ENCODE results near the gene IL20RA.
"Not testable (repeated sequence)": the region's sequence is repeated elsewhere in the genome, so short reads cannot be mapped to it uniquely, and the experiment has no call there.

The IL20RA gene, protein sequence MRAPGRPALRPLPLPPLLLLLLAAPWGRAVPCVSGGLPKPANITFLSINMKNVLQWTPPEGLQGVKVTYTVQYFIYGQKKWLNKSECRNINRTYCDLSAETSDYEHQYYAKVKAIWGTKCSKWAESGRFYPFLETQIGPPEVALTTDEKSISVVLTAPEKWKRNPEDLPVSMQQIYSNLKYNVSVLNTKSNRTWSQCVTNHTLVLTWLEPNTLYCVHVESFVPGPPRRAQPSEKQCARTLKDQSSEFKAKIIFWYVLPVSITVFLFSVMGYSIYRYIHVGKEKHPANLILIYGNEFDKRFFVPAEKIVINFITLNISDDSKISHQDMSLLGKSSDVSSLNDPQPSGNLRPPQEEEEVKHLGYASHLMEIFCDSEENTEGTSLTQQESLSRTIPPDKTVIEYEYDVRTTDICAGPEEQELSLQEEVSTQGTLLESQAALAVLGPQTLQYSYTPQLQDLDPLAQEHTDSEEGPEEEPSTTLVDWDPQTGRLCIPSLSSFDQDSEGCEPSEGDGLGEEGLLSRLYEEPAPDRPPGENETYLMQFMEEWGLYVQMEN

DNA sequence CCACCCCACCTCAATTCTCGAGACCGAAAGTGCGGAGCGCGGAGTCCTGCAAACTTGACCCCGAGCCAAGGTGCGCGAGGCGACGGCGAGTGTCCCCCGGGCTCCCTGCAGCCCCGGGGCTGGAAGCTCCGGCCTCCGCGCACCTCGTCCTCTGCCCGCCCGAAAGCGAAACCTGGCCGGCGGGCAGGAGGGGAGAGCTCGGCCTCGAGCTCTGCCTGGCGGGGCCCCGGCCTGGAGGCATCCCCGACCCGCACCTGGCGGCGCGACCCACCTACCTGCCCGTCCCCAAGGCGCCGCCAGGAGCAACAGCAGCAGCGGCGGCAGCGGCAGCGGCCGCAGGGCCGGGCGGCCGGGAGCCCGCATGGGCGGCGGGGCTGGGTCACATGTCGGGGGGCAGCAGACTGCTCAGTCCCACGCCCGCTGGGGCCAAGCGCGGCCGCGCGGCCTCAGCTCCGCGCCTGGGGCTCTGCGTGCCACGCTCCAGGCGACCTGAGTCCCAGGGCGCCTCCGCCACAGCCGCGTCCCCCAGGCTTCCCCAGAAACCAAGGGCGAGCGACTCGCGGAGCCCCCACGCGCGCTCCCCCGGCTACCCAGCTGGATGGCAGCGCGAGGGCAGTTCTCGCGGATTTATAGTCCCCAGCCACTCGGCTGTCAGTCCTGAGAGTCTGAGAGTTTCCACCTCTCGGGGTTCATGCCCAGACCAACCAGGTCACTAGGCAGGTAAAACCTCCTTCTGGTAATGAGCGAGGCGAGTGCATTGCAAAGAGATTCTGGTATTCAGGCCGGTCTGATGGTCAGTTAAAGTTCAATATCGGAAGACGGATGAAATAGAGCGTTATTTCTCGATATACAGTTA, at the start of gene IL20RA:
Gene IL20RA, minus strand, starts transcription at position 600 of the 856 bp plus-strand sequence. Its CDS starts 237 bp downstream, at position 363.
- no peak for DNase-seq

DNA sequence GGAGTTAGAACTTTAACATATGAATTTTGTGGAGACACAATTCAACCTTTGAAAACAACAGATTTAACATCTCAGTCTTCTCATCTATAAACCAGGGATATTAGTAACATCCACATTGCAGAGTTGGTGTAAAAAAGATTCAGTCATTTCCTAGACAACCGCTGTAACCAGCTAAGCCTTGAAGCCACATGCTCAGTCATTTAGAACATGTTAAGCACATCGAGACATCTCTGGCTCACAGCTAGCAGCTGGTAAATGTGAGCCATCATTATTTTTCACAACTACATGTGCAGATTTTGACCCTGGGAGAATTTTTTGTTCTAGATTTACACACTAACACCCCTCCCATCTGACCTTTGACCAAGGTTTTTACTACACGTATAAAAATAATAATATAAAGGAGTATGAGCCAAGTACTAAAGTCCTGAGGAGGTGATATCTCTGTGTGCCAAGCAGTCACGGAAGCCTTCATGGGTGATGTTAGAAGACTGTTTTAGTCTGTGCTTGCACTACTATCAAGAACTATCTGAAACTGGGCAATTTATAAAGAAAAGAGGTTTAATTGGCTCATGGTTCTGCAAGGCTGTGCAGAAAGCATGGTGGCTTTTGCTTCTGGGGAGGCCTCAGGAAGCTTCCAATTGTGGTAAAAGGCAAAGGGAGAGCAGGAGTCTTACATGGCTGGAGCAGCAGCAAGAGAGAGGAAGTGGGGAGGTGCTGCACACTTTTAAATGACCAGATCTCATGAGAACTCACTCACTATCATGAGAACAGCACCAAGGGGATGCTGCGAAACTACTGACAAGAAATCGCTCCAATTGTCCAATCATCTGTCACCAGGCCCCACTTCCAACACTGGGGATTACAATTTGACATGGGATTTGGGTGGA, 48.7 kb upstream of the IL20RA start:
- no peak for DNase-seq

DNA sequence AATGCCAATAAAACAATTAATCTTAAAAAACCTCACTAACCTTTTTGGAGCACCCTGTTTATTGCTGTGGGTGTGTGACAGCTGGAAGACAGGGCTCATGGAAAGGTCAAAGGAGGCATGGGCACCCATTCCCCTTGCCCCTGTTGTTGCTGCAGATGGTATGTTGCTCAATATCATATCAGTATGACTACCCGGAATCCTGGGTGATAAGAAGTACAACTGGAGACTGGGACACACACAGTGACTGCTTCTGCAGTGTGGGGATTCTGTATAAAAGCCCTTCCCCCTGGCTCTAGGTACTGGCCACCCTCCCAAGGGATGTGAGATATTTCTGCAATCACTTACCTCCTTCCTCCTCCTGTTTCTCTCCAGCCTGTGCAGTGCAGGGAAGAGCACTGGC, 47.3 kb upstream of the IL20RA start:
- DNase-seq = no peak

DNA sequence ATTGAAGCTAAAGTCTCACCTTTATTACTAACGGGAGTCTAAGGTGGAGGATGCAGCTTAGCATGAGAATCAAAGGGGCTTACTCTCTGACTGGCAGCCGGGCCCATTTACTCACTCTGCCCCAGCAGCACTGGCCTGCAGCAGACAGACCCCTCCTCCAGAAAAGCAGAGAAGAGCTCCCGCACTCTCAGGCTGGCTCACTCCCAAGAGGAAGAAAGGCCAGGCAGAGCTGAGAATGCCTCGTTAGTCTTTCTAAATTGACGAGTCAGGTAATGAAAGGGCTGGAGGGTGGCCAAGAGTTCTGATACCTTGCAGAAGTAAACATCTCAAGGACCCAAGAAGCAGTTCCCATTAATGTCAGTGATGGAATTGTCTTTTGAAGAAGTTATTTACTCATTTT, 44.5 kb upstream of the IL20RA start:
- DNase-seq = no peak

DNA sequence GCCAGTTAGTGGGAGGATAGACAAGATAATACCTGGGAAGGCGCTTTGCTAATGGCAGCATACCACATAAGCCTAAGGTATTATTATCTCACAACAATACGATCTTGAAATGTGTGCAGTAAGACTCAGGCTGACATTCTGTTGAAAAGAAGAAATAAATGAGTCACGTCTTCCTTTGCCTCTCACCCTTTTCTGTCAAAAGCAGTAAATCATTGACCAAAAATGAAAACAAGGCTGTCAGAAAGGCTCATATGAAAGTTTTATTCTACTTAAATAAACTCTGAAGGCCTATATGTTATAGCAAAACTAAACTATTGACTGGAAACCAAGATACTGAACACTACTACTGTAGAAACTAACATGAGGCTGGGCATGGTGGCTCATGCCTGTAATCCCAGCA, 43.1 kb upstream of the IL20RA start:
- DNase-seq = no peak

DNA sequence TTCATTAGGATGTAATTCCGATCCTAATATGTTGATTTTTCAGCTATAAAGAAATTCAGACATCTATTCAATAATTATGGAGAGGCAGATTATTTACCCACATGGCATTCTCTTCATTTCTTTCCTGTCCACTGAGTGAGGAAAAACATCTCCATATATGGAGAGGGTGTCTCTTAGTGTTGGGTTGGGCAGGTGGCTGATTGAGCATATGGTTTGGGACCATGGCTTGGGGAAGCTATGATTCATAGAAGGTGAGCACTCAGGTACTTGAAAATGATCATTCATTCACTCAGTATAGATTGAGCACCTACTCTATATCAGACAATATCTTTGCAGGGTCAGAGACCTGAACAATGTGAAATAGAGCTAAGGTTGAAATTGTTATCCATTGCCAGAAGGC, 41.3 kb upstream of the IL20RA start:
- DNase-seq = no peak

DNA sequence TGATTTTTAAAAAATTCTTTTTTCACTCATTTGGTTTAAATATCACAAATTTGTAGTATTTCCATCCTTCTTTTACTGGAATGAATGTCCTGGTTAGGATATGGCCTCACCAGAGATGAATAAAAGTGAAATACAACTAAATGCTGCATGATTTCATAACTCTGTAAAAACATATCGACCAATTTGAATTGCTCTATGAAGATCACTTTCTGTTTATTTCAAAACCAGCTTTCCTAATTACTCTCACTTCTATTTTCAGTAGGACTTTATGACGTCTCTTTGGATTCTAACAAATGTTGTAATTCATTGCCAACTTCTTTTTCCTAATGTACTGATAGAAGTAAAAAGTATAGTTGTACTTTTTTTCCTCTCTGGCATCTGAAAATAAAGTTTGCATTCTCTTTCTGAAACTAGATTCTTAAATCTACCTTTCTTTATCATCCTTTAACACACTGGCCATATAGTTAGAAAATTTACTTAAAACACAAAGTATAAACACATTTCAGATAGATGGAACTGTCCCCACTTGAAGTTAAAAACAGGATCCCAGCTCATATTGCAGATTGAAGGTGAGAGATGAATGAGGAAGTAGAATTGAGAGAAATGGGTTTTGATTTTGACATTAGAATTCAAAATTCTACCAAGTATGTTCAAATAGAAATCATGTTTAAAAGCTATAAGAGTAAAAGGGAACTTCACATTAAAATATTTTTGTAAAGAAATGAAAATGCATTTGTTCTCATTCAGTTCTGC, 40.3 kb upstream of the IL20RA start:
- no peak for DNase-seq

DNA sequence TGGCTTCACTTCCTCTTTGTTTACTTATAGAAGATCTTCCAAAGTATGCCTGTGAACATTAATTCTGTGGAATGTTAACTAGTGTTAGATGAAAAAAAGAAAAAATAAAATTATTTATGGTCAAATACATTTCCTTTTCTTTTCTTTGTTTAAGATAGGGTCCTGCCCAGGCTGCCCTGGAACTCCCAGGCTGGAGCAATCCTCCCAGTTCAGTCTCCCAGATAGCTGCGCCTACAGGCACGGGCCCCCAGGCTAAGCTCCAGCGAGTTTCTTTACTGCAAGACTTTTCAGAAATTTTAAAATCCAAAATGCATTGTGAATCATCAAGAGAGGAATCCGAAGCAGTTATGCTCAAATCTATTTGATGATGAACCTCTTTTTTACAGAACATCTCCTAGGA, 39.3 kb upstream of the IL20RA start:
- DNase-seq = no peak

DNA sequence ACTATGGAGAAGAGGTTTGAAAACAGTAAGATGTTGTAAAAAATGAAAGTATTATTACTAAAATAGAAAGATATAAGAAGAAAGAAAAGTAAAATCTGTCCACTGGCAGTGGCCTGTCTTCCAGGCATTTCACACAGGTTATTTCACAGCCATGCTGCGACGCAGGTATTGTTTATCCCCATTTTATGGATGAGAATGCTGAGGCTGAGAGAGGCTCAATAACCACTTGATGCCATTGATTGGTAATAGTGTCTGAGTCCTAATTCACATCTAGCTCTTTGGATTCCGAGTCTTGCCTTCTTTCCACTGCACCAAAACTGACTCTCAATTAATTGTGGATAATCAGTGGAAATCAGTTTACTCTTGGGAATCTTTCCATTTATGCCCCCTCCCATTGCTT, 37.2 kb upstream of the IL20RA start:
- DNase-seq = no peak

DNA sequence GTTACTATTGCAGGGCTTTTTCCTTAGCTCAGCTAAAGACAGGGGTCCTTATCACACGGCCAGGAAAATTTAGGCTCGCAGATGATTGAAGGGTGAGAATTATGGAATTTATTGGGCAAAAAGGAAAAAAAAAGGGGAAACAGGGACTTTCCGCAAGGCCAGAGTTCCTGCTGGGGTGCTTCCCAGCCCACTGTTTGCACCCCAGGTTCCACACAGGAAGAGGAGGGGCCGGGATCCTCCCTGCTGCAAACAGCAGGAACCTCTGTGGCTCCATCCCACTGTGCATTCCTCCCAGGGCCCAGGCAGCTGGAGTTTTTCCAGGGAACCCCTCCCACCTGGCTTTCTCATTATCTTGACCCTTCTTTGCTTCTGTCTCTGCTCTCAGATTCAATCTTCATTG, 35.9 kb upstream of the IL20RA start:
- no peak for DNase-seq

DNA sequence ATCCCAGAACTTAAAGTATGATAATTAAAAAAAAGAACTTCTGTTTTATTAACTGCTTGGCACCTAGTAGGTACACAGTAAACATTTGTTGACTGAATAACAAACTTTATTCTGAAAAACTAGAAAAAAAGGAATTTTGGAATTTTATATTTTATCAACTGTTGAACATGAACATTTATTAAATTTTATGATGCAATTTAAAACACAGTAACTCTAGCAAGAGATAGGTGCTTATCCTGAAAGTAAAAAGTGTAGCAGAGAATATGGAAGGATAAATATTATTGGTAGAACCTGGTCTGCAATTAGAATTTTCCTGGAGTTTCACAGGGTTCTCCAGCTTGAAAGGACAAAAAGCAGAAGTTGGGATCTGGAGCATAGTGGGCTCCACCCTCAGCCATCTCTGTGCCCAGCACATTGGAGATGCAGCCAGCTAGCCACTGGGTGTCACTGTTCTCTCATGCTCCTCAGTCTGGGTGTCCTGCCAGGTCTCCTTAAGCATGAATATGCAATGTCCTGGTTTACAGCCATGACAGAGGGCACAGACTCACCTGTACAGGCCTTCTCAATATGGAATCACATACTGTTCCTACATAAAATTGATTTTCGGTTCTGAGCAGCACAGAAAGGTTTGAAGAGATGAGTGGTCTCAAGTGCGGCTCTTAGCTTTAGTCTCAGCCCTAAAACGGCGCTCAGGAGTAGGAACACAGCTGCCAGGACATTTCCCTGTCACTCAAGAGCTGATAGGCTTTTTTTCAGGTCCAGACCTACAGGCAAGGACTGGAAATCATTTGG, 31.7 kb upstream of the IL20RA start:
- peak; percentile 39 for DNase-seq

DNA sequence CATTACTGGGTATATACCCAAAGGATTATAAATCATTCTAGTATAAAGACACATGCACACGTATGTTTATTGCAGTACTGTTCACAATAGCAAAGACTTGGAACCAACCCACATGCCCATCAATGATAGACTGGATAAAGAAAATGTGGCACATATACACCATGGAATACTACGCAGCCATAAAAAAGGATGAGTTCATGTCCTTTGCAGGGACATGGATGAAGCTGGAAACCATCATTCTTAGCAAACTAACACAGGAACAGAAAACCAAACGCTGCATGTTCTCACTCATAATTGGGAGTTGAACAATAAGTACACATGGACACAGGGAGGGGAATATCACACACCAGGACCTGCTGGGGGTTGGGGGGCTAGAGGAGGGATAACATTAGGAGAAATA, 31.0 kb upstream of the IL20RA start:
- DNase-seq = not testable (repeated sequence)

DNA sequence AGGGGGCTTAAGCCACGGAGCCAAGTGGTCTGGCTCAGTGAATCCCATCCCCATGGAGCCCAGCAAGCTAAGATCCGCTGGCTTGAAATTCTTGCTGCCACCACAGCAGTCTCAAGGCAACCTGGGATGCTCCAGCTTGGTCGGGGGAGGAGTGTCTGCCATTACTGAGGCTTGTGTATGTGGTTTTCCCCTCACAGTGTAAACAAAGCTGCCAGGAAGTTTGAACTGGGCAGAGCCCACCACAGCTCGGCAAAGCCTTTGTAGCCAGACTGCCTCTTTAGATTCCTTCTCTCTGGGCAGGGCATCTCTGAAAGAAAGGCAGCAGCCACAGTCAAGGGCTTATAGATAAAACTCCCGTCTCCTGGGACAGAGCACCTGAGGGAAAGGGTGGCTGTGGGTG, 25.5 kb upstream of the IL20RA start:
- no peak for DNase-seq

DNA sequence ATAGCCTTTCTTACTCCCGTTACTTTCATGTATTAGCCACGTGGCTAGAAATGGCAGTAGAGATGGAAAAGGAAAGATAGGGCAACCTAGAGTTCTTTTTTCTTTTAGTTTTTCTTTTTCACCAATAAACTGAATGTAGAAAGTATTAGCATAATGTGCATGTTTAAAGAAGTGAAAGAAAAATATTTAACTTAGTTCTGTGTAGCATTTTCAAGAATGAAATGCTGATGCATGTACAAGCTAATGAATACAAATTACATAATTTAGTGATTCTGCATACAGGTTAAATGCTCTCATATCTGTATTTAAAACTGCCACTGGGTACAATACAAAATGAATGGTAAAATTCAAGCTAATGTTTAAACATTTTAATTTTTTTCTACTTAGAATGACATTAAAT, 22.6 kb upstream of the IL20RA start:
- no peak for DNase-seq

DNA sequence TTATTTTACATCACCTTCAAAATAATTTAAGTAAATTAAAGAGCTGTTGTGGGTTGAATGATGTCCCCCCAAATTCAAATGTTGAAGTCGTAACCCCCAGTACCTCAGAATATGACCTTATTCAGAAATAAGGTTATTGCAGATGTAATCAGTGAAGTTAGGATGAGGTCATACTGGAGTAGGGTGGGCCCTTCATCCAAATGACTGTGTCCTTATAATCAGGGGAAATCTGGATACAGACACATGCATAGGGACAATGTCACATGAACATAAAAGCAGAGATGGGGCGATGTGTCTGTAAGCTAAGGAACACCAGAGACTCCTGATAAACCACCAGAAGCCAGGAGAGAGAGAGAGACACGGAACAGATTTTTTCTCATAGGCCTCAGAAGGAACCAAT, 13.3 kb upstream of the IL20RA start:
- no peak for DNase-seq

DNA sequence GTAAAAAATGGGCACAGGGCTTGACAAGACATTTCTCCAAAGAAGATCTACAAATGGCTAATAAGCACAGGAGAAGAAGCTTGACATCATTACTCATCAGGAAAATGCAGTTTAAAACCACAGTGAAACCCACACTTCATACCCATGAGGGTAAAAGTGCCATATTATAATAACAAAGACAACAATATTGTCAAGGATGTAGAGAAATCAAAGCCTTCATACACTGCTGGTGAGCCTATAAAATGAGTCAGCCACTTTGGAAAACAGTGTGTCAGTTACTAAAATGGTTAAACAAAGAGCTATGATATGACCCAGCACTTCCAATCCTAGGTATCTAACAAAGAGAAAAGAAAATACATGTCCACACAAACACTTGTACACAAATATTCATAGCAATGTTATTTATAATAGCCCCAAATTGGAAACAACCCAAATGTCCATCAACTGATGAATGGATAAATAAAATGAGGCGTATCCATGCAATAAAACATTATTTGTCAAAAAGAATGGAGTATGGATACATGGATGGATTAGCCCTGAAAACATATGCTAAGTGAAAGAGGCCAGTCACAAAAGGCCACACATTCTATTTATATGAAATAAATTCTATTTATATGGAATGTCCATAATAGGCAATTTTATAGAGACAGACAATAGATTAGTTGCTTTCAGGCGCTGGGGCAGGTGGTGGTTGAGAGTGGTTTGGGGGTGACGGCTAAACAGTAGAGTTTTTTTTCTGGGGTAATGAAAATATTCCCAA, 11.5 kb upstream of the IL20RA start:
- no peak for DNase-seq

DNA sequence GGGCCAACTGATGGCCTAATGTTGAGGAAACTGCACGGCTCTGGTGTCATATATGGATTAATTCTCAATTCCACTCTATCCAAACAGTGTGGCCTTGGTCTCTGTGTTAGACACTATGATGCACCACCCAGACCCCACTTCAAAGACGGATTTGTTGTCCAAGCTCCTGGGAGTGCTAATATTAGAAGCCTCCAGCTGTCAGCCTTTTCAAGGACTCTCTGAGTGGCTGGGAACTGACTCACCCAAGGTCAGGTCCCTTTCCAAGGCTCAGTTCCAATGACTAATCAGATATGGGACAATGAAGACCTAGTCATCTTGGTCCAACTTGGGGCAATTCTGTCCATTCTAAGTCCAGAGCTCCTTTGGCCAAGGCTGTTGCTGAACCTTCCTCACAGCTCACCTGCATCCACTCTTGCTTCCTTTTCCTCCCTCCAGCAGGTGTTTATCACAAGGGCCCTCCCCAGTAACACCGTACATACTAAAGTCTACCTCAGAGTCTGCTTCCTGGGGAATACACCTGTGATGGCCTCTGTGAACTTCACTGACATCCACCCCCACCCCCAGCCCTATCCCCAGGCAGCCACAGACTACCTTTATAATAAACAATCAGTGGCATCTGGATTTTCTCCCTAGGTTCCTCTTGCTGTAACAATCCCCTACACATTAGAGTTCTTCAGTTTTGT, 7.2 kb upstream of the IL20RA start:
- DNase-seq = no peak

DNA sequence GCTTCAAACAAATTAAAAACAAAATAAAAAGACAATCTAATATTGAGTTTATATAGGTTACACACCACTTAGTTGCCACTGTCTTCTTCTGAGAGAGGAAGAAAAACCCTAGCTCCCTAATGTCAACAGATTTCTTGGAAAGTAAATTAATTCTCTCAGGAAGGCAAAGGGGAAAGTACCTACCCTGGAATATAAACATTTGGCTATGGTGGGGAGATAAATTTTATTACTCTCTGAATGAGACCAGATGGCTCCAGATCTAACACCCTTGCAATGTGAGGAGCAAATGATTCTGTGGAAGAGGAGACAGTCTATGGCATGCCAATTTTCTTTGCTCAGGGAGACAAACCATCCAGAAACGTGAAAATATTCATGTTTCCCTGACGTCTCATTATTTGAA, 4.3 kb upstream of the IL20RA start:
- no peak for DNase-seq

DNA sequence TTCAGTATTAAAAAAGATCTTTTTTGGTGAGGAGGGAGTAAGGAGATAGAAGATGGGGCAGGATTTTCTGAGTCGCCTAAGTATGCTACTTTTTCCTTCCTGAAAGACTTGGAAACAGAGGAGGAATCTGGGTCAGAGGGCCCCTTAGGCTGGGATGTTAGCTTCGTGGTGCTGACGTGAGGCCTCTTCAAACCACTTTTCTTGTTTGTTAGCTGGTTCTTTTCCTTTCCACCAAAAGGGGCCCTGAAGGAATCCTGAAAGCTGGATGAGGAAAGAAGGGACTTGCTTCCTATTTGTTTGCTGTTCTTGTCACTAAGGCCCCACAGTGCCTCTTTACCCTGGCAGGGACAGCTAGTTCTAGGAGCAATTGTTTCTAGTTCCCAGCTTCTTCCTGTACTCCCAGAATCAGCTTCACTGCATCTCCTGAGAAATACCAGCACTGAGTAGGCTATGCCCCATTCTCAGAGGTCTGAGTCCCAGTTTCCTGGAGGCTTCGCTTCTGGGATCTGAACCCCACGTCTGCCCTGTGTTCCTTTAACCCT, 2.2 kb upstream of the IL20RA start:
- DNase-seq = no peak

All from NCI-H1048 (cell line).